Activated T-cell treated with anti-CD3 and anti-CD28 coated beads for 24 hours (primary cell): ENCODE results near the gene TRABD2A.

Source experiments
- DNase-seq: peaks from one replicate; pipeline ENCODE4 v3.0.0-alpha.2; 2020; ENCODE audit warnings: low read depth

Gene TRABD2A

DNA sequence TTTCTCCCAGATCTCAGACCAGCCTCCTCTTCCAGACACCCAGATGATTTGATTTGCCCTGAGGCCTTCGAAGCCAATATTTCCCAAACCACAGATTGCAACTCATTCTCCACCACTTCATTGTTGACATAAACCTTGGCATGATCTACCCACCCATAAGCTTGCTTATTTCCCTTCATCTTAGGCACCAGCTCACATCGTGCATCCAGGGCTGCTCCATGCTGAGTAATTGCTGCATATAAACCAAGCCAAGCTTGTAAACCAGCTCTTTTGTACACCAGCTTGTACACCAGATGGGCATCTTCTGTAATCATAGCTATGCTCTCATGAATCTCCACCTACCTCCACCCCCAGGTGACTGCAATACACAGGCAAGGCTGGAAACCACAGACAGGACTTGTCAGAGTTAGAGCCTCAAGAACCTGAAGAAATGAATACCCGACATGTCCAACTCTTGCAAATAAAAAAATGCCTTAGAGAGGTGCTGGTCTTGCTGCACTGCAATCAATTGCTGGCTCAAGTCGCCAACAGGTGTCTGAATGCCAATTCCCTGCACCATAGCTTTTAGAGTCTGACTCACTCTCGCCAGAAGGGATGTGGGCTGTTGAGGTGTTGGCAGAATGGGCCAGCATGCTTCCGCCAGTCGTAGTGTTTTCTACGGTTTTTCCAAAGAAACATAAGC, 31.5 kb downstream of the TRABD2A start:
- no peak for DNase-seq

DNA sequence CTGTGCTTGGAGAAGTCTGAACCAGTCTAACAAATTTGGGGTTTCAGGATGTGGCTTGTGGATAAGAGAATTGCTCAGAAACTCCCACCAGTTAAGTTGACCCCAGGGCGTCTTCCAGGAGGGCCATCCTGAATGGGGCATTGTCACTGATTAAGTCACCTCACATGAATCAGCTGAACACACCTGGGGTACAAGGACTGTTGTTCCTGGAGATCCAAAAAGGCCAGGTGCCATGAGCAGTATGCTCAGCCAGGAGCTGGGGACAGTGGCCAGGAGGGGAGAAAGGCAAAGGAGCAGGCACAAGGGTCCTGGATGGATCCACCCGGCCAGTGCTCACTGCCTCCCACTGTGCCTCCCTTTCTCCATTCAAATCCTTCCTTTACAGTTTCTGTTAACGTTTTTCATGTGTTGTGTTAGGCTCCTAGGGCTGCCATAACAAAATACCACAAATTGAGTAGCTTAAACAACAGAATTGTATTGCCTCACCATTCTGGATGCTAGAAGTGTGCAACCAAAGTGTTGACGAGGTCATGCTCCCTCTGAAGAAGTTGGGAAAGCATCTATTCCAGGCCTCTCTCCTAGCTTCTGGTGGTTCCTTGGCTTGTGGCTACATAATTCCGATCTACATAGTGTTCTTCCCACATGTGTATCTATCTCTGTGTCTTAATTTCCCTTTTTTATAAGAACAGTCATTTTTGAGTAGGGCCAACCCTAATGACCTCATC, 33.4 kb downstream of the TRABD2A start:
- DNase-seq, result no peak

- no peak for DNase-seq
Observed at GRCh38 chr2:84846741-84847142, 34.1 kb downstream of the TRABD2A start.

GRCh38 chr2:84846041-84846663, 34.7 kb downstream of the TRABD2A start:
- no peak for DNase-seq

GRCh38 chr2:84844141-84844540, 36.7 kb downstream of the TRABD2A start:
- DNase-seq, result no peak

DNA sequence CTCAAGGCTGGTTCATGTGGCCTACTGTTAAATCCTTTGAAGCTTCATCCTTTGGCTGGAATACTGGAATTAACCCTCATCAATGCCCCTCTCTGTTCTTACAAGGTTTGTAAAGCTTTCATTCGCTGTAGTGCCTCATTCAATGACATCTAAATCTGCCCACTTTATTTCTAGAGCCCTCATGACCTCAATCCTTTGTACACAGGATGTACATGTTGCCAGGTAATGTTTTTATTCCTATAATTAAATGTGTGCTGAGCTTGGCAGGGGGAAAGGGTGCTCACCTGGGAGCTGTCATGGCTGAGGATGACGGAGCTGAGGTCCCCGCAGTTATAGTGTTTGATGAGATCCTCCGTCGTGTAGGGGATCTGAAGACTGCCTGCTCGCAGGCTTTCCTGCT, 39.3 kb downstream of the TRABD2A start:
- DNase-seq, result no peak

- DNase-seq, result no peak
Observed at GRCh38 chr2:84840306-84840705, 40.6 kb downstream of the TRABD2A start.

DNA sequence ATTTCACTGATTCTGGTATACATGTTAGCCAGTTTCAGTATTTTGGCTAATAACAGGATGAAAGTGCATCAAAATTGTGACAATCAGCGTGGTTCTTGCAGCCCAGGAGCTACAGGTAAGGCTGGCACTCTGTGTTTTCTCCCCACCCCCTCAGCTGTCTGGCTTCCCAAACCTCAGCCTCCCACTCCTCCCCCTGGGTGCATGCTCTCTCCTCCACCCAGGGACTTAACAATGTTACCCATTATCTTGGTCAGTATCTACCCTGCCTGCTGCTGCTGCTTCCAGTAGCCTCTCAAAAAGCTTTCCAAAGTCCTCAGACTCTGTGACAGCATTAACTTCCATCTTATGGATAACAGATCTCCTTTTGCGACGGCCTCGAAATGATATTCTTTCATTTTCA, 41.0 kb downstream of the TRABD2A start:
- DNase-seq, result no peak

GRCh38 chr2:84838434-84839145, 42.3 kb downstream of the TRABD2A start:
- DNase-seq, result no peak

GRCh38 chr2:84836215-84836614, 44.7 kb downstream of the TRABD2A start:
- no peak for DNase-seq

DNA sequence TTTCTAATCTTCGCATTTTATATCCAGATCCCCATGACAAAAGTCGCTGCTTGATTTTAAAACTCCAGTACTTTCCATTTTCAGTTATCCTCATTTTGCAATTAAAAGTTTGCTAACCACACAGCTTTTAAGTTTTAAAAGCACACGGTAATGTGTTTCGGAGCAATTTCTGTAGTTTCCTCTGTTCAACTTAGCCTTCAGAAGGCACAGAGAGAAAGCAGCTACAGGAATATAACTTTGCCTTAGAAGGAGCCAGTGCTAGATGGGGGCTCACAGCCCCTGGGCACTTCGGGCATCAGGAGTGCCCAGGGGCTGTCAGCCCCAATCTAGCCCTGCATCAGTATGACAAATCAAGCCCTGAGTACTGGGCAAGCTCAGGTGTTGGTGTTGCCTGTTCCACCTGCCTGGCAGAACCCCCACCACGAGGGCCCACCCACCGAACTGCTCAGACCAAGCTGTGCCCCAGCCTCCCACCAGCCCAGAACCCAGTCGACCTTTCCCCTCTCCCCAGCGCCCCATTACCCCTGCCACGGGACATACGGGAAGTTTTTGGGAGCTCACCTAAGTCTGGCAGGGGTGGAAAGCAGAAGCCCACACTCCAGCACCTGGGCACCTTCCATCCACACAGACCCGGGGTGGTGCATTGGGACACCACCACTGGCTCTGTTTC, 47.3 kb downstream of the TRABD2A start:
- no peak for DNase-seq

GRCh38 chr2:84832772-84833461, 48.0 kb downstream of the TRABD2A start:
- no peak for DNase-seq

DNA sequence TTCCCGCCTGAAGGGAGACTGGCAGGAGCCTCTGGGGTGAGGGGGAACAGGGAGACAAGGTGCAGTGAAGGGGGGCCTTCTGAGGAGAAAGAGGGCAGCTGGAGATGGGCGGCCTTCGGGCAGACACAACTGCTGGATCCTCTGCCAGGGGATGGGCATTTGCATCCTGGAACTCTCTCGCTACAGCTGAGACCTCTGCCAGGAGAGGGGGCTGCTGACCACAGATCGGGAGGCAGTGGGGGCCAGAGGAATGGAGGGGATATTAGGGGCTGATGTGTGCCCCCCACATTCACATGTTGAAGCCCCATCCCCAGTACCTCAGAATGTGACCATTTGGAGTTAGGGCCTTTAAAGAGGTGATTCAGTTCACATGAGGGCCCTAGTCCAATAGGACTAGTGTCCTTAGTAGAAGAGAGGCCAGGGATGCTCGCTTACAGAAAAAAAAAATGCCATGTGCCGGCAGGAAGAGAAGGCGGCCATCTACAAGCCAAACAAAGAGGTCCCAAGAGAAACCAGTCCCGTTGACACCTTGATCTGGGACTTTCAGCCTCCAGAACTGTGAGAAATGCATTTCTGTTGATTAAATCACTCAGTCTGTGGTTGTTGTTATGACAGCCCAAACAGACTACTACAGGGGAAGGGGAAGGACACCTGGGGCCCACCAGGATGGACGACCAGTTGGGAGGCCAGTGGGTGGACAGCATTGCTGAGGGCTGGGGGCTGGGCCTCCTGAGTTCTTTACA, 50.0 kb downstream of the TRABD2A start:
- no peak for DNase-seq

DNA sequence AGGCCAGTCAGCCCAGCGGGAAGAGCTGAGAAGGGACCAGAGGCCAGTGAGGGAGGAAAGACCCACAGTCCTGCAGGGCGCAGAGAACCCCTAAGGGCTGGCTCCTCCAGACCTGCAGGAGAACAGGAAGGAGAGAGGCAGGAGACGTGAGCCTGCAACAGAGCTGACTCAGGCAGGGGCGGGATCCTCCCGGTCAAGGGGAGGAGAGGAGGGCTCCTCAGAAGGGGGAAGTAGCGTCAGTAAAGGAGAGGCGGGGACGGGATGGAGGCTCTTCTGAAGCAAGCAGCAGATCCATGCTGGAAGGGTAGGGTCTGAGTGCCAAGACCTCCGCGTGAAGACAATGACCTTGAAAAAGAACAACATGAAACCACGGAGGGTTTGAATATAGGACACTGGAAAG, 50.8 kb downstream of the TRABD2A start:
- DNase-seq, result no peak

DNA sequence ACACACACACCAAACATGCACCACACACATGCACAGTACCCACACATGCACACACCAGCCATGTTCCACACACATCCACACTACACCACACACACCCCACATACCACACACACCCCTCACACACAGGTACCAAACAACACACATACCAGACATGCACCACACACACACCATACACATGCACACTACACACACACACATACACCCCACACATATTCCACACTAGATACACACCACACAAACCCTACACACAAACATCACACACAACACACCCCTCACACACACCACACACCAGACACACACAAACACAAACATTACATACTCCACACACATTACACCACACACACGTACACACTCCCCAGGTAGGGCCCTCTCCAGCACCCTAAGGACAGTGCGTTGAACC, 51.2 kb downstream of the TRABD2A start:
- DNase-seq, result no peak

GRCh38 chr2:84827978-84828575, 52.8 kb downstream of the TRABD2A start:
- DNase-seq, result no peak

DNA sequence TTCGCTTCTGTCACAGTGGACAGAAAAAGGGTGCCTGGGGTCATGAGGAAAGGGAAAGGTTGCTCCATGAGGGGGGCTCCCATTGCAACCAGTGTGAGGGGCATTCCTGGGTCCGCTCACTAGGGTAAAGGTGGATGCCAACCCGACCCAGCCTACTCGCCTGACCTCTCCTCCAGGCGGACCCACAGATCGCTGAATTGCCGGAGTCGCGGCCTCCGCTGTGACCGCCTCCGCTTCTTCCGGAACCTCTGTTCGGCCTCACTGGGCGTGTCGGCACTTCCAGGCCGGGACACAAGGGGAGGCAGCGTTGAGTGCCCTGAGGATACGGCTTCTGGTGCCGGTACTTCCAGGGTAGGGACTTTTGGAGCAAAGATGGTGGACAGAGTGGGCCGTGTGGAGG, 57.1 kb downstream of the TRABD2A start:
- DNase-seq, result no peak

- DNase-seq, result no peak
Observed at GRCh38 chr2:84823229-84823628, 57.7 kb downstream of the TRABD2A start.

GRCh38 chr2:84821806-84822205, 59.1 kb downstream of the TRABD2A start:
- no peak for DNase-seq

DNA sequence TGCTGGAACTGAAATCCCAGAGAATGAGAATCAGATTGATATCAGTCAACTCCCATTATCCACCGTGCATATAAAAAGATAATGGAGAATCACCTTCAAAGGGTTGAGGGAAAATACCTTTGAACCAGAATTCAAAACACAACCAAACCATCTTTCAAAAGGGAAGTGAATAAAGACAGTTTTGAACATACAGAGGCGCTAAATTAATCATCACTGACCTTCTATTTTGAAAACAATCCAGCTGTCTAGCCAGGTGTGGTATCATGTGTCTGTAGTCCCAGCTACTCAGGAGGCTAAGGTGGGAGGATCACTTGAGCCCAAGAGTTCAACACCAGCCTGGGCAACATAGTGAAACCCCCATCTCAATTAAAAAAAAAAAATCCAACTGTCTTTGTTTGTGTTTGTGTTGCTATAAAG, 63.6 kb downstream of the TRABD2A start:
- no peak for DNase-seq
